ENCODE data around the gene BRD4. TPM values are rescaled to one million over a fixed set of nuclear protein-coding genes. Genes with fewer than 3 reads are reported as not detected.

Gene BRD4
- total and polyA plus RNA-seq, 2 donors (not counting 1 experiment from before 2014, with no cell fraction given) = 9.9 to 20.1 TPM

GRCh38 chr19:15286688-15287365 is 45.5 kb downstream of the BRD4 start:
- Histone ChIP-seq H3K4me2 (ENCODE audit: extremely low read depth, insufficient read depth, low read length) (no peak overlapping the region), H3K9me3 (ENCODE audit: control insufficient read depth, insufficient read depth, low read depth, low read length) (no peaks in the 10 kb centered on the region), H3K4me1 (ENCODE audit: control insufficient read depth, extremely low read depth, insufficient read depth, low read length) (peaks cover 38% of the 10 kb centered on the region), H3K79me2 (ENCODE audit: control insufficient read depth, insufficient read depth, low read length) (peaks cover 99% of the 10 kb centered on the region), H2AFZ (ENCODE audit: low read length) (no peak overlapping the region), H3K9ac (ENCODE audit: insufficient read depth, low read length) (no peak overlapping the region), H3K27me3 (ENCODE audit: control insufficient read depth, insufficient read depth, low read length) (no peaks in the 10 kb centered on the region), H3K36me3 (ENCODE audit: control insufficient read depth, insufficient read depth, low read length) (no peaks in the 10 kb centered on the region), H3K27ac (ENCODE audit: insufficient read depth, low read length) (no peak overlapping the region), H4K20me1 (ENCODE audit: control insufficient read depth, extremely low read depth, insufficient read depth, low read length) (peaks cover 16% of the 10 kb centered on the region), H3K4me3 (replicated peaks in 1 of 4; ENCODE audit: control extremely low read depth in 1 of 4, insufficient read depth in 1 of 4, low read depth in 3 of 4, low read length in 4 of 4) (no peak overlapping the region)
- DNase-seq (ENCODE audit: low read depth in 2 of 2) = no peak
- TF ChIP-seq EZH2 (IDR thresholded peaks at IDR 0.05; ENCODE audit: low read length, missing control alignments) (no peak), CTCF (conservative IDR thresholded peaks at IDR 0.05 in 1 of 2, IDR thresholded peaks at IDR 0.05 in 1 of 2; ENCODE audit: low read depth in 1 of 2, low read length in 2 of 2) (no peak)

GRCh38 chr19:15285896-15286591 is 46.3 kb downstream of the BRD4 start:
- H3K4me1 ChIP-seq (ENCODE audit: control insufficient read depth, extremely low read depth, insufficient read depth, low read length) = peaks cover 35% of the 10 kb centered on the region
- H3K4me2 ChIP-seq (ENCODE audit: extremely low read depth, insufficient read depth, low read length) = no peak overlapping the region
- H3K79me2 ChIP-seq (ENCODE audit: control insufficient read depth, insufficient read depth, low read length) = peaks cover 99% of the 10 kb centered on the region
- no peak overlapping the region for H2AFZ ChIP-seq (ENCODE audit: low read length)
- no peak overlapping the region for H3K27ac ChIP-seq (ENCODE audit: insufficient read depth, low read length)
- peaks cover 15% of the 10 kb centered on the region for H4K20me1 ChIP-seq (ENCODE audit: control insufficient read depth, extremely low read depth, insufficient read depth, low read length)
- no peak for DNase-seq (ENCODE audit: low read depth in 2 of 2)
- no peaks in the 10 kb centered on the region for H3K36me3 ChIP-seq (ENCODE audit: control insufficient read depth, insufficient read depth, low read length)
- no peaks in the 10 kb centered on the region for H3K27me3 ChIP-seq (ENCODE audit: control insufficient read depth, insufficient read depth, low read length)
- no peak overlapping the region for H3K4me3 ChIP-seq (replicated peaks in 1 of 4; ENCODE audit: control extremely low read depth in 1 of 4, insufficient read depth in 1 of 4, low read depth in 3 of 4, low read length in 4 of 4)
- H3K9ac ChIP-seq (ENCODE audit: insufficient read depth, low read length) = no peak overlapping the region
- TF ChIP-seq CTCF (conservative IDR thresholded peaks at IDR 0.05 in 1 of 2, IDR thresholded peaks at IDR 0.05 in 1 of 2; ENCODE audit: low read depth in 1 of 2, low read length in 2 of 2) (no peak), EZH2 (IDR thresholded peaks at IDR 0.05; ENCODE audit: low read length, missing control alignments) (no peak)
- H3K9me3 ChIP-seq (ENCODE audit: control insufficient read depth, insufficient read depth, low read depth, low read length) = no peaks in the 10 kb centered on the region

- Histone ChIP-seq H3K36me3 (ENCODE audit: control insufficient read depth, insufficient read depth, low read length) (no peaks in the 10 kb centered on the region), H3K4me2 (ENCODE audit: extremely low read depth, insufficient read depth, low read length) (no peak overlapping the region), H4K20me1 (ENCODE audit: control insufficient read depth, extremely low read depth, insufficient read depth, low read length) (peaks cover 19% of the 10 kb centered on the region), H3K79me2 (ENCODE audit: control insufficient read depth, insufficient read depth, low read length) (peaks cover 99% of the 10 kb centered on the region), H2AFZ (ENCODE audit: low read length) (no peak overlapping the region), H3K9me3 (ENCODE audit: control insufficient read depth, insufficient read depth, low read depth, low read length) (no peaks in the 10 kb centered on the region), H3K27me3 (ENCODE audit: control insufficient read depth, insufficient read depth, low read length) (no peaks in the 10 kb centered on the region), H3K9ac (ENCODE audit: insufficient read depth, low read length) (no peak overlapping the region), H3K27ac (ENCODE audit: insufficient read depth, low read length) (no peak overlapping the region), H3K4me1 (ENCODE audit: control insufficient read depth, extremely low read depth, insufficient read depth, low read length) (peaks cover 43% of the 10 kb centered on the region), H3K4me3 (replicated peaks in 1 of 4; ENCODE audit: control extremely low read depth in 1 of 4, insufficient read depth in 1 of 4, low read depth in 3 of 4, low read length in 4 of 4) (no peak overlapping the region)
- DNase-seq (ENCODE audit: low read depth in 2 of 2) = no peak
- TF ChIP-seq CTCF (conservative IDR thresholded peaks at IDR 0.05 in 1 of 2, IDR thresholded peaks at IDR 0.05 in 1 of 2; ENCODE audit: low read depth in 1 of 2, low read length in 2 of 2) (no peak), EZH2 (IDR thresholded peaks at IDR 0.05; ENCODE audit: low read length, missing control alignments) (no peak)
These were observed 47.4 kb downstream of the BRD4 start for GRCh38 chr19:15284896-15285295.

All from fibroblast of lung (primary cell).